Peyer's patch (tissue), 4 donors: ENCODE results near the gene LTBP1.

Source experiments
- POLR2A ChIP-seq, 2 donors: fragments of 450-650 bp; IDR thresholded peaks; one replicate each; pipeline ENCODE4 v1.5.1; 2017; ENCODE audit warnings: antibody characterized with exemption in 2 of 2, mild to moderate bottlenecking in 2 of 2, moderate library complexity in 2 of 2
- TF ChIP-seq, protein P1 (sequence below), 6 experiments: fragments of 450-650 bp in 4 of 6; fragments of 200-600 bp in 2 of 6; sonication (generic) in 1 of 6; IDR thresholded peaks; one replicate each; pipeline ENCODE4 v1.5.1; 2017 to 2019; ENCODE audit warnings: antibody characterized with exemption in 6 of 6, mild to moderate bottlenecking in 3 of 6, moderate library complexity in 1 of 6

DNA sequence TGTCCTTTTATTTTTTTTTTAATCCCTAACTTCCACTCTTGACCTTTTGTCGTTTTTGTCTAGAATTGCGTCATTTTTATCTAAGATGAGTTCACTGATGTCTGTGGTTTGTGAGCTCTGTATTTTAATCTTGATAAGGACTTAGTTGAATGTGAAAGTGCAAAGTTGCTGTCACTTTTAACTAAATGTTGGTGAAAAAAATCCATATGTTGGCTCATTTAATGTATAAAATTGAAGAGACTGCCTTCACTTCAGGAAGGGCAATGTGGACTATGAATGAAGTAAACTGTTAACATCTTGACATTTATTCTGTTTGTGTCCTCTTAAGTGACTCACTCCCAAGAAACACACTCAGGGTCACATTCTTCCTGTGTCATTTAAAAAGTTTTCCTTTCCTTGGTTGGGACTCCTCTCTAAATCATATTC is 273.1 kb downstream of the LTBP1 start:
- TF ChIP-seq, protein P1, sequence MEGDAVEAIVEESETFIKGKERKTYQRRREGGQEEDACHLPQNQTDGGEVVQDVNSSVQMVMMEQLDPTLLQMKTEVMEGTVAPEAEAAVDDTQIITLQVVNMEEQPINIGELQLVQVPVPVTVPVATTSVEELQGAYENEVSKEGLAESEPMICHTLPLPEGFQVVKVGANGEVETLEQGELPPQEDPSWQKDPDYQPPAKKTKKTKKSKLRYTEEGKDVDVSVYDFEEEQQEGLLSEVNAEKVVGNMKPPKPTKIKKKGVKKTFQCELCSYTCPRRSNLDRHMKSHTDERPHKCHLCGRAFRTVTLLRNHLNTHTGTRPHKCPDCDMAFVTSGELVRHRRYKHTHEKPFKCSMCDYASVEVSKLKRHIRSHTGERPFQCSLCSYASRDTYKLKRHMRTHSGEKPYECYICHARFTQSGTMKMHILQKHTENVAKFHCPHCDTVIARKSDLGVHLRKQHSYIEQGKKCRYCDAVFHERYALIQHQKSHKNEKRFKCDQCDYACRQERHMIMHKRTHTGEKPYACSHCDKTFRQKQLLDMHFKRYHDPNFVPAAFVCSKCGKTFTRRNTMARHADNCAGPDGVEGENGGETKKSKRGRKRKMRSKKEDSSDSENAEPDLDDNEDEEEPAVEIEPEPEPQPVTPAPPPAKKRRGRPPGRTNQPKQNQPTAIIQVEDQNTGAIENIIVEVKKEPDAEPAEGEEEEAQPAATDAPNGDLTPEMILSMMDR (IDR thresholded peaks at IDR 0.05): no peak
- TF ChIP-seq POLR2A (IDR thresholded peaks at IDR 0.05): no peak
